WI38 (cell line): ENCODE data around the gene NAB2.
"Not testable (repeated sequence)": the region's sequence is repeated elsewhere in the genome, so short reads cannot be mapped to it uniquely, and the experiment has no call there.

Experiments
- H3K4me3 ChIP-seq: 2 replicates; pipeline ENCODE4 v1.5.1; 2011; ENCODE audit warnings: low read depth, mild to moderate bottlenecking, control low read depth, low read length
- TF ChIP-seq, protein P1 (sequence below): IDR thresholded peaks from 2 replicates; pipeline ENCODE4 v1.5.1; 2012; ENCODE audit warnings: low read depth, mild to moderate bottlenecking, control low read depth, low read length

The NAB2 gene

DNA sequence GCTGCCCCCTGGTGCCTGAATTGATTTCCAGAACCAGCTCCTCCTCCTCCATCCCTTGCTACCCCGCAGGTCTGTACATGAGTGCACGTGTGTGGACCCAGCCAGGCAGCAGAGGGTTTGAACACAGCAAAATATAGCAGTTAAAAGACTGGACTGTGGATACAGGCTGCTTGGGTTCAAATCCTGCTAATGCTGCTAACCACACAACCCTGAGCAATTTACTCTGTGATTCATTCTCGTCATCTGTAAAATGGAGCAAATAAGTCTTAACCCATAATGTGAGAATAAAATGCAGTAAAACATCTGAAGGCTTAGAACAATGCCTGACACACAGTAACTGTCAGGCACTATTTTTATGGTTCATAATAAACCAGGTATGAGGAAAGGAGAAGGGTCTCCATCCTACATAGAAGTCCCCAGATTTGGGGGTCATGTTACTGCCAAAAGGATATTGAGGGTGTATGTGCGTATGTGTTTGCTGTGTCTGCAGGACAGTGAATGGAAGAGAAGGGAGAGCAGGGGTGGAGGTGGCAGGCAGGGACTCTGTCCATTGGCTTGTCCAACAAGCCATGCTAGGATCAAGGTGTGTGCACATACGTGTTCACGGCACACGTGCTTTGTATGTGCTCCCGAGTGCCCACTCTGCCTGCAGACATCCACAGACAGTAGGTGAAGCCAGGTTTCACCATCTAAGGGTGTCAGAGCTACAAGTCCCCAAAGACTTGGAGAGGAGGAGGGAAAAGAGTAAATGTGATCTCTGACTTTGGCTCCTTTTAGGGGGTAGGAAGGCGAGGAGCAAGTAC lies 23.8 kb downstream of the NAB2 start:
- peak overlapping the region; percentile 81; the same call in 1 of the 2 replicates for H3K4me3 ChIP-seq
- TF ChIP-seq, protein P1, sequence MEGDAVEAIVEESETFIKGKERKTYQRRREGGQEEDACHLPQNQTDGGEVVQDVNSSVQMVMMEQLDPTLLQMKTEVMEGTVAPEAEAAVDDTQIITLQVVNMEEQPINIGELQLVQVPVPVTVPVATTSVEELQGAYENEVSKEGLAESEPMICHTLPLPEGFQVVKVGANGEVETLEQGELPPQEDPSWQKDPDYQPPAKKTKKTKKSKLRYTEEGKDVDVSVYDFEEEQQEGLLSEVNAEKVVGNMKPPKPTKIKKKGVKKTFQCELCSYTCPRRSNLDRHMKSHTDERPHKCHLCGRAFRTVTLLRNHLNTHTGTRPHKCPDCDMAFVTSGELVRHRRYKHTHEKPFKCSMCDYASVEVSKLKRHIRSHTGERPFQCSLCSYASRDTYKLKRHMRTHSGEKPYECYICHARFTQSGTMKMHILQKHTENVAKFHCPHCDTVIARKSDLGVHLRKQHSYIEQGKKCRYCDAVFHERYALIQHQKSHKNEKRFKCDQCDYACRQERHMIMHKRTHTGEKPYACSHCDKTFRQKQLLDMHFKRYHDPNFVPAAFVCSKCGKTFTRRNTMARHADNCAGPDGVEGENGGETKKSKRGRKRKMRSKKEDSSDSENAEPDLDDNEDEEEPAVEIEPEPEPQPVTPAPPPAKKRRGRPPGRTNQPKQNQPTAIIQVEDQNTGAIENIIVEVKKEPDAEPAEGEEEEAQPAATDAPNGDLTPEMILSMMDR = no peak

DNA sequence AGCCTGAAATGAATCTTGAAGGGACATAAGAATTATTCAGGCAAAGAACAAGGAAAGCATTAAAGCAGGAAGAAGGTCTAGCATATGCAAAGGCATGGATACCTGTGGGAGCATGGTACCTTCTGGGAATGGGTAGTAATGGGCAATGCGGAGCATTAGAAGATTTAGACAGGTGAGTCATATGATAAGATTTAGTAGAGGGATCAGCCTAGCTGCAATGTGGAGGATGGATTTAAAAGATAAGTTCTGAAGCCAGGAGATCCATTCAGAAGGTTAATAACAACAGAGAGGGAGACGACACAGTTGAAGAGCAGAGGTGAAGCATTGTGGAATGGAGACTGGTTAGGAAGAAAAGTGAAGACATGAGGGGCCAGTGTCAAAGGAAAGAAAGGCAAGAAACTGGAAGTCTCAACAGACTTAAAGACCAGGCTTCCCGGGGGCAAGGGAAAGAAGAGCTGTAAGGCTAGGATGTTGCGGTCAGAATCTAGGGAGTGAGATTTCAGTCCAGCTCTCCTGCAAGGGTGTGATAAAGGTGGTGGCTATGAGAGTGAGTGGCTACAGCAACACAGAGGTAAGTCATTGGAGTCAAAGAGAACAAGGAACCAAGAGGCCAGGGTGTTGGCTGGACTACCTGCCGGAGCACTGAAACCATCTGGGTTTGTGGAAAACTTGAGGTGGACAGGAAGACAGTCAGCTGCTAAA lies 27.8 kb downstream of the NAB2 start:
- no peak overlapping the region for H3K4me3 ChIP-seq
- TF ChIP-seq, protein P1 = no peak

DNA sequence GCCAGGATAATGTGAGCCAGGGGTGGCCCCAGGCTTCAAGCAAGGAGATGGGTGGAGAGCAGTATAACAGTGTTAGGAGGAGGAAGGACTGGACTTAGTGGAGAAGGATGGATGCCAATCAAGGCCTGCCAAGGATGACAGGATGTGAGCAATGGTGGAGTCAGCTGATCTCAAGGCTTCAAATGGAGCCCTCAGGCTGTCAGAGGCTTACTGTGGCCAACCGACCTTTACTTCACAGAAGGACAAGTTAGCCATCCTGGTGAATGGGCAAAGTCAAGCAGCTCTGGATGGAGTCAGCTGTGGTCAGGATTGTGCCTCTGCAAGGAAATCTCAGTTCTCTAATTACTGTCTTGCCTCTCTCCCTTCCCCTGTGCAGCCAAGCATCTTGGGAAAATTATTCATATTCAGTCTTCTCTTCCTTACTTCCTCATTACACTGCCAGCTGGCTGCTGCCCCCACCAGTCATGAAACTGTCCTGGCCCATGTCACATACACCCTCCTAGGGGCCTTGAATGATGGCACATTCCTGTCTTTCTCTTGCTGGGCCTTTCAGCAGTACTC lies 29.9 kb downstream of the NAB2 start:
- TF ChIP-seq, protein P1 = no peak
- no peak overlapping the region for H3K4me3 ChIP-seq

DNA sequence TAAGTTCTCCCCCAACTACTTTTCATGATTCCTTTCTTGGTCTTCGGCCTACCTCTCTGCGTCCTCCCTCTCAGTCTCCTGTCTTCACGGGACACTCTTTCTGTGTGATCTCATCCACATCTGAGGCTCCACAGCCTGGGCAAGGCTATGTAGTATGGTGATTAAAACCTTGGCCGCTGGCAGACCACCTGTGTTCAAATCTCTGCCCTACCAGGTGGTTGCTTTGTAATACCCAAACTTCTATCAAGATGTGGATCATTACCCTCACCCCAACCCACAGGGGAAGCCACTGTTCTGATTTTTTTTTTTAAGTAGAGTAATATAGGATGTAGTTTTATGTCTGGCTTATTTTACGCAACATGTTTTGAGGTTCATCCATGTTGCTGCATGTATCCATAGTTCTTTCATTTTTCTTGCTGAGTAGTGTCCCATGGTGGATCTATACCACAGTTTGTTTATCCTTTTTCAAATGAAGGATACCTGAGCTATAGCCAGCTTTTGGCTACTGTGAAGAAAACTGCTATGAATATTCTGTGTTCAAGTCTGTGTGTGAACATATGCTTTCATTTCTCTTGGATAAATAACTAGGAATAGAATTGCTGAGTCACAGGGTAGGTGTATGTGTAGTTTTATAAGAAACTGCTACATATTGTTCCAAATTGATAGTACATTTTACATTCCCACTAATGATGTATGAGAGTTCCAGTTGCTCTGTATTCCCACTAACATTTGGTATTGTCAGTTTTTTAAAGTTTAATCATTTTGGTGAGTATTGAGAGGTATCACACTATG lies 30.6 kb downstream of the NAB2 start:
- no peak overlapping the region for H3K4me3 ChIP-seq
- TF ChIP-seq, protein P1 = no peak

- not testable (repeated sequence) for H3K4me3 ChIP-seq
These were observed 31.8 kb downstream of the NAB2 start for GRCh38 chr12:57120718-57121117.

GRCh38 chr12:57123813-57124212 lies 34.9 kb downstream of the NAB2 start:
- TF ChIP-seq, protein P1 = no peak
- no peak overlapping the region for H3K4me3 ChIP-seq

DNA sequence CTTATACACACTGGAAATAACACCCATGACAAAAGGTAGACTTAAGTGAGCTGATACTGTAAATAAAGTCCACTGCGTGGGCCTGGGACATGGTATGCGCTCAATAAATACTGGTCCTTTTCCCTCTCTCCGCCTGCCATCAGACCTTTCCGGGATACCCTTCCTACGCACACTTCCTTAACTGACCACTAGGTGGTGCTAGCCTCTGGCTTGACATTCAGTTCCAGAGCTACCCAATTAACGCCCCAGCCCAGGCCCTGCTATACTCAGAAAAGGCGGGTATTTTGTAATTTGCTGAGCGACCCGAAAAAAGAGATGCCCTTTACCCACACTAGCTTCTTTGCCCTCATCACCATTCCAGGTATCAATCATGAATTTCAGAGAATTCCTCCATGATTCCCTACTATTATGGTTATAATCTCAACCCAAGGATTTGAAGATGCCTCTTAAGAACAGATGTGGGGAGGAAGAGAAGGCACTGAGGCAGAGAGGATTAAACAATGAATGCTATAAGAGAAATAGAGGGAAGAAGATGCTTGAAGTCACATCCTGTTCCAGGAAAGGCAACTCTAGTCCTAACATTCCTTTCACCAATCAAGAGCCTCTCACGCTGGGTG lies 35.5 kb downstream of the NAB2 start:
- TF ChIP-seq, protein P1 = peak; percentile 94
- H3K4me3 ChIP-seq = no peak overlapping the region
